GM19397 (cell line): ENCODE data around the gene ELAC2.

ENCODE experiments used
- ATAC-seq: cut with Tn5 transposase; IDR thresholded peaks from one replicate; pipeline ENCODE4 v1.9.1; 2021; ENCODE audit warnings: mild to moderate bottlenecking, moderate library complexity; ENCODE audit not compliant: unreplicated experiment

ELAC2 gene

GRCh38 chr17:13017655-13018459, at the start of gene ELAC2:
TSS of gene ELAC2 (minus strand) at chr17:13018027. CDS start at chr17:13017947, 80 bp downstream.
- peak; percentile 98 for ATAC-seq

GRCh38 chr17:13065032-13065431, 47.2 kb upstream of the ELAC2 start:
- ATAC-seq = no peak

- ATAC-seq = no peak
Measured at GRCh38 chr17:13055131-13055530, 37.3 kb upstream of the ELAC2 start.

GRCh38 chr17:13054666-13055065, 36.8 kb upstream of the ELAC2 start:
- ATAC-seq = no peak

GRCh38 chr17:13051915-13052314, 34.1 kb upstream of the ELAC2 start:
- ATAC-seq = no peak

- no peak for ATAC-seq
Measured at GRCh38 chr17:13047011-13047606, 29.3 kb upstream of the ELAC2 start.

- no peak for ATAC-seq
Measured at GRCh38 chr17:13046361-13046760, 28.5 kb upstream of the ELAC2 start.

GRCh38 chr17:13044572-13045065, 26.8 kb upstream of the ELAC2 start:
- ATAC-seq = no peak

- no peak for ATAC-seq
Measured at GRCh38 chr17:13038931-13039665, 21.3 kb upstream of the ELAC2 start.

- no peak for ATAC-seq
Measured at GRCh38 chr17:13036751-13037150, 18.9 kb upstream of the ELAC2 start.

- no peak for ATAC-seq
Measured at GRCh38 chr17:13035420-13035819, 17.6 kb upstream of the ELAC2 start.

- no peak for ATAC-seq
Measured at GRCh38 chr17:13031718-13032350, 14.0 kb upstream of the ELAC2 start.

- ATAC-seq = no peak
Measured at GRCh38 chr17:13030459-13031300, 12.9 kb upstream of the ELAC2 start.

GRCh38 chr17:13030056-13030455, 12.2 kb upstream of the ELAC2 start:
- no peak for ATAC-seq

GRCh38 chr17:13029340-13029739, 11.5 kb upstream of the ELAC2 start:
- ATAC-seq = no peak

- ATAC-seq = no peak
Measured at GRCh38 chr17:13027246-13027645, 9.4 kb upstream of the ELAC2 start.

- ATAC-seq = no peak
Measured at GRCh38 chr17:13025687-13026086, 7.9 kb upstream of the ELAC2 start.

GRCh38 chr17:13025258-13025627, 7.4 kb upstream of the ELAC2 start:
- ATAC-seq = no peak

GRCh38 chr17:13024526-13025257, 6.9 kb upstream of the ELAC2 start:
- ATAC-seq = peak; percentile 85

- ATAC-seq = no peak
Measured at GRCh38 chr17:13024016-13024415, 6.2 kb upstream of the ELAC2 start.
